PC-9 (cell line): ENCODE results near the gene SDCCAG8. TPM values are rescaled to one million over a fixed set of nuclear protein-coding genes. Genes with fewer than 3 reads are reported as not detected.

Experiments
- BruUV-seq: library from RNA; stranded (reverse); fragments of 400-500 nt; replicated peaks from 2 replicates; lab custom pipeline; 2021; lab: Mats Ljungman, UMichigan
- CTCF ChIA-PET: fragments of 300-600 bp; sonication (Branson Sonifier 250); formaldehyde crosslinking; loops from one replicate; lab custom pipeline; 2022; ENCODE audit warnings: antibody characterized with exemption; lab: Charles Lee
- POLR2A ChIA-PET: fragments of 300-600 bp; sonication (Branson Sonifier 250); formaldehyde crosslinking; loops from one replicate; lab custom pipeline; 2022; ENCODE audit warnings: antibody characterized with exemption; ENCODE audit not compliant: unreplicated experiment; lab: Charles Lee
- DNase-seq, 2 experiments: peaks; one replicate each; pipeline versions ENCODE4 v3.0.0 to v3.0.0-alpha.2; 2015 to 2022; ENCODE audit warnings: mixed read lengths in 1 of 2
- H2AFZ ChIP-seq: fragments of 200-600 bp; sonication (generic); 2 replicates; pipeline ENCODE4 v1.8.1; 2017; ENCODE audit warnings: antibody characterized with exemption
- H3F3A ChIP-seq: fragments of 200-600 bp; sonication (generic); 2 replicates; pipeline ENCODE4 v1.8.1; 2017; ENCODE audit warnings: antibody characterized with exemption, mild to moderate bottlenecking, low read depth; ENCODE audit not compliant: insufficient read depth
- H3K27ac ChIP-seq: fragments of 200-600 bp; sonication (generic); 2 replicates; pipeline ENCODE4 v1.6.1; 2016; ENCODE audit warnings: mixed run types
- H3K27me3 ChIP-seq: fragments of 200-600 bp; sonication (generic); 2 replicates; pipeline ENCODE4 v1.6.1; 2016; ENCODE audit warnings: low read depth, mixed run types; ENCODE audit not compliant: insufficient read depth
- H3K36me3 ChIP-seq: fragments of 200-600 bp; sonication (generic); 2 replicates; pipeline ENCODE4 v1.6.1; 2016; ENCODE audit warnings: low read depth, mixed run types
- H3K4me1 ChIP-seq: fragments of 200-600 bp; sonication (generic); replicated peaks from 2 replicates; pipeline ENCODE4 v1.6.1; 2016; ENCODE audit warnings: mixed run types; ENCODE audit not compliant: insufficient read depth
- H3K4me2 ChIP-seq: fragments of 200-600 bp; sonication (generic); 2 replicates; pipeline ENCODE4 v1.6.1; 2017; ENCODE audit warnings: mixed run types
- H3K4me3 ChIP-seq: fragments of 200-600 bp; sonication (generic); 2 replicates; pipeline ENCODE4 v1.6.1; 2016; ENCODE audit warnings: mixed run types
- H3K79me2 ChIP-seq: fragments of 200-600 bp; sonication (generic); 2 replicates; pipeline ENCODE4 v1.6.1; 2017; ENCODE audit warnings: low read depth, mixed run types
- H3K9me2 ChIP-seq: fragments of 200-600 bp; sonication (generic); 2 replicates; pipeline ENCODE4 v1.8.1; 2017; ENCODE audit warnings: mild to moderate bottlenecking; ENCODE audit not compliant: insufficient read depth
- H3K9me3 ChIP-seq: fragments of 200-600 bp; sonication (generic); 2 replicates; pipeline ENCODE4 v1.8.1; 2016; ENCODE audit warnings: low read depth; ENCODE audit not compliant: insufficient read depth
- H4K20me1 ChIP-seq: fragments of 200-600 bp; sonication (generic); 2 replicates; pipeline ENCODE4 v1.8.1; 2017; ENCODE audit not compliant: insufficient read depth
- CTCF ChIP-seq: fragments of 200-600 bp; sonication (generic); conservative IDR thresholded peaks from 2 replicates; pipeline ENCODE4 v1.6.1; 2017; ENCODE audit warnings: mixed run types, antibody characterized with exemption, mild to moderate bottlenecking, moderate library complexity
- EZH2 ChIP-seq: fragments of 200-600 bp; sonication (generic); IDR thresholded peaks from 2 replicates; pipeline ENCODE4 v1.8.0; 2017; ENCODE audit warnings: antibody characterized with exemption, low read depth
- intact Hi-C: fragments of 100-400 bp; cut with micrococcal nuclease; formaldehyde crosslinking; loops from one replicate; pipeline ENCODE4 v1.10.0; 2022; ENCODE audit not compliant: unreplicated experiment
- total RNA-seq: library from RNA; stranded (reverse); gene quantifications from 2 replicates; pipeline ENCODE4 v1.2.3, GENCODE V29; 2021

Gene SDCCAG8
- total RNA-seq, 1 experiment from 2014 or later = 22.7 TPM

- Histone ChIP-seq H3K36me3 (no peaks in the 10 kb centered on the region), H3K4me3 (no peak overlapping the region), H3F3A (no peaks in the 10 kb centered on the region), H3K9me2 (no peaks in the 10 kb centered on the region), H4K20me1 (no peaks in the 10 kb centered on the region), H2AFZ (no peak overlapping the region), H3K4me1 (no peaks in the 10 kb centered on the region), H3K9me3 (no peaks in the 10 kb centered on the region), H3K27me3 (no peaks in the 10 kb centered on the region), H3K4me2 (no peak overlapping the region), H3K27ac (no peak overlapping the region), H3K79me2 (no peaks in the 10 kb centered on the region)
- BruUV-seq = no TSS peak
- TF ChIP-seq CTCF (no peak), EZH2 (no peak)
- CTCF ChIA-PET = no interaction called here
- no peak for DNase-seq
- POLR2A ChIA-PET = no interaction called here
- intact Hi-C loops = no loop called here
Measured at GRCh38 chr1:243447844-243448243, 192.0 kb downstream of the SDCCAG8 start.

- CTCF ChIA-PET = no interaction called here
- no peaks in the 10 kb centered on the region for H4K20me1 ChIP-seq
- POLR2A ChIA-PET = no interaction called here
- no peak for DNase-seq
- intact Hi-C loops = no loop called here
- H3K9me2 ChIP-seq = no peaks in the 10 kb centered on the region
- no peaks in the 10 kb centered on the region for H3K4me1 ChIP-seq
- no peak overlapping the region for H3K4me2 ChIP-seq
- no peaks in the 10 kb centered on the region for H3K27me3 ChIP-seq
- H3K27ac ChIP-seq = no peak overlapping the region
- H3K9me3 ChIP-seq = no peaks in the 10 kb centered on the region
- H3K79me2 ChIP-seq = no peaks in the 10 kb centered on the region
- no peaks in the 10 kb centered on the region for H3F3A ChIP-seq
- BruUV-seq = no TSS peak
- no peak overlapping the region for H3K4me3 ChIP-seq
- H2AFZ ChIP-seq = no peak overlapping the region
- no peaks in the 10 kb centered on the region for H3K36me3 ChIP-seq
- TF ChIP-seq CTCF = no peak
- no peak for TF ChIP-seq EZH2
Measured at GRCh38 chr1:243449373-243449772, 193.5 kb downstream of the SDCCAG8 start.

GRCh38 chr1:243452092-243452491 lies 196.3 kb downstream of the SDCCAG8 start:
- CTCF ChIA-PET = interaction anchor here (0.6 kb wide), 1 partner anchor 17 kb away, joined by 4 read pairs; no protein-coding TSS in a partner anchor
- Histone ChIP-seq H3K4me1 (no peaks in the 10 kb centered on the region), H3K9me3 (no peaks in the 10 kb centered on the region), H3K27me3 (no peaks in the 10 kb centered on the region), H2AFZ (no peak overlapping the region), H4K20me1 (no peaks in the 10 kb centered on the region), H3K4me2 (no peak overlapping the region), H3K27ac (no peak overlapping the region), H3K4me3 (no peak overlapping the region), H3F3A (no peaks in the 10 kb centered on the region), H3K36me3 (no peaks in the 10 kb centered on the region), H3K9me2 (no peaks in the 10 kb centered on the region), H3K79me2 (no peaks in the 10 kb centered on the region)
- TF ChIP-seq EZH2 = no peak
- no peak for TF ChIP-seq CTCF
- no peak for DNase-seq
- BruUV-seq = no TSS peak
- POLR2A ChIA-PET = no interaction called here
- intact Hi-C loops = no loop called here
